ENCODE measurements around the gene UPK3A.

DNA sequence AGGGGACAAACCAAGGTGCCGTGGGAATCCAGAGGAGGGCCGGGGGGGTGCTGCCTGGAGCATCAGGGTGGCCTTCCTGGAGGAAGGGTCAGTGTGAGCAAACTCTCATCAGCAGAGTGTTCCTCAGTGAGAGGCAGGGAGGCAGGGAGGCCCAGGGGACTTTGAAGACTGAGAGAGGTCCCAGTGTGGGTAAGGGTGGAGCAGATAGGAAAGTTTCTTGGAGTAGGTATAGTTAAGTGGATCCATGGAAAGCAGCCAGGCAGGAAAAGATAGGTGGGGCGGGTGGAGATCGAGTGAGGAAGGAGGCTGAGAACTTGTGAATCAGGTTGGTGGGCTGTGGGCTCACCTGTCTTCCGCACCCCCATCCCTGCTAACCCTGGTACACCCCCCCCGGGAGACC, 9.3 kb downstream of the UPK3A start:
- no peak for TF ChIP-seq EZH2 (optimal IDR thresholded peaks at IDR 0.05; ENCODE audit: low read depth, low read length)
- TF ChIP-seq EZH2phosphoT487 (IDR thresholded peaks at IDR 0.05; ENCODE audit: low read length): no peak
- TF ChIP-seq, protein P1, sequence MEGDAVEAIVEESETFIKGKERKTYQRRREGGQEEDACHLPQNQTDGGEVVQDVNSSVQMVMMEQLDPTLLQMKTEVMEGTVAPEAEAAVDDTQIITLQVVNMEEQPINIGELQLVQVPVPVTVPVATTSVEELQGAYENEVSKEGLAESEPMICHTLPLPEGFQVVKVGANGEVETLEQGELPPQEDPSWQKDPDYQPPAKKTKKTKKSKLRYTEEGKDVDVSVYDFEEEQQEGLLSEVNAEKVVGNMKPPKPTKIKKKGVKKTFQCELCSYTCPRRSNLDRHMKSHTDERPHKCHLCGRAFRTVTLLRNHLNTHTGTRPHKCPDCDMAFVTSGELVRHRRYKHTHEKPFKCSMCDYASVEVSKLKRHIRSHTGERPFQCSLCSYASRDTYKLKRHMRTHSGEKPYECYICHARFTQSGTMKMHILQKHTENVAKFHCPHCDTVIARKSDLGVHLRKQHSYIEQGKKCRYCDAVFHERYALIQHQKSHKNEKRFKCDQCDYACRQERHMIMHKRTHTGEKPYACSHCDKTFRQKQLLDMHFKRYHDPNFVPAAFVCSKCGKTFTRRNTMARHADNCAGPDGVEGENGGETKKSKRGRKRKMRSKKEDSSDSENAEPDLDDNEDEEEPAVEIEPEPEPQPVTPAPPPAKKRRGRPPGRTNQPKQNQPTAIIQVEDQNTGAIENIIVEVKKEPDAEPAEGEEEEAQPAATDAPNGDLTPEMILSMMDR (IDR thresholded peaks at IDR 0.05; ENCODE audit: low read length): no peak

All from MM.1S (cell line).